GM18873 (cell line): ENCODE measurements around the gene IFITM2.
A peak's percentile ranks its signal among the peaks of the same experiment; 100 is the strongest.
"Not testable (repeated sequence)": the region's sequence is repeated elsewhere in the genome, so short reads cannot be mapped to it uniquely, and the experiment has no call there.

Experiments
- ATAC-seq: cut with Tn5 transposase; IDR thresholded peaks from one replicate; pipeline ENCODE4 v1.9.1; 2021; ENCODE audit warnings: mild to moderate bottlenecking, moderate library complexity, moderate number of reproducible peaks; ENCODE audit not compliant: unreplicated experiment, low FRiP score

IFITM2 gene

GRCh38 chr11:307766-308708 lies at the start of gene IFITM2:
Gene IFITM2 (plus strand): TSS chr11:307816. CDS start chr11:308193, 377 bp downstream.
- not testable (repeated sequence) for ATAC-seq

- ATAC-seq, result no peak
Observed at GRCh38 chr11:259413-259812, 48.2 kb upstream of the IFITM2 start.

- no peak for ATAC-seq
Observed at GRCh38 chr11:261624-262023, 46.0 kb upstream of the IFITM2 start.

GRCh38 chr11:266676-267439 lies 40.8 kb upstream of the IFITM2 start:
- ATAC-seq, result no peak

- ATAC-seq, result no peak
Observed at GRCh38 chr11:267491-267994, 40.1 kb upstream of the IFITM2 start.

GRCh38 chr11:268716-269145 lies 38.9 kb upstream of the IFITM2 start:
- ATAC-seq, result peak; percentile 32

- peak; percentile 65 for ATAC-seq
Observed at GRCh38 chr11:269146-269890, 38.3 kb upstream of the IFITM2 start.

- ATAC-seq, result no peak
Observed at GRCh38 chr11:270451-271318, 36.9 kb upstream of the IFITM2 start.

- ATAC-seq, result no peak
Observed at GRCh38 chr11:271319-271715, 36.3 kb upstream of the IFITM2 start.

- ATAC-seq, result no peak
Observed at GRCh38 chr11:272195-272930, 35.3 kb upstream of the IFITM2 start.

- ATAC-seq, result no peak
Observed at GRCh38 chr11:272931-273198, 34.8 kb upstream of the IFITM2 start.

GRCh38 chr11:276219-276618 lies 31.4 kb upstream of the IFITM2 start:
- no peak for ATAC-seq

GRCh38 chr11:278001-278951 lies 29.3 kb upstream of the IFITM2 start, which contains the start of gene NLRP6:
Gene NLRP6 (plus strand): TSS chr11:278407. CDS start chr11:278570, 163 bp downstream.
- ATAC-seq, result no peak

GRCh38 chr11:279040-279965 lies 28.3 kb upstream of the IFITM2 start:
- no peak for ATAC-seq

- ATAC-seq, result no peak
Observed at GRCh38 chr11:279966-280705, 27.5 kb upstream of the IFITM2 start.
